H1 (cell line): Measurements from ENCODE around the gene MID1.

Experiments used
- CHD2 ChIP-seq: IDR thresholded peaks from 2 replicates; pipeline ENCODE4 v1.6.1; 2012; ENCODE audit warnings: low read length, improper control_type of control experiment
- EP300 ChIP-seq, 2 experiments: IDR thresholded peaks; 1 replicate in 1 of 2; 2 replicates in 1 of 2; pipeline ENCODE4 v1.6.1; 2011 to 2012; ENCODE audit warnings: low read depth in 2 of 2, low read length in 2 of 2, mild to moderate bottlenecking in 2 of 2, borderline replicate concordance in 1 of 2, inconsistent platforms in 1 of 2, moderate library complexity in 1 of 2
- GABPA ChIP-seq: IDR thresholded peaks from 2 replicates; pipeline ENCODE4 v1.6.1; 2011; ENCODE audit warnings: mild to moderate bottlenecking, low read length, moderate library complexity, borderline replicate concordance; ENCODE audit not compliant: insufficient read depth
- JUND ChIP-seq: IDR thresholded peaks from 2 replicates; pipeline ENCODE4 v1.6.1; 2011; ENCODE audit warnings: mild to moderate bottlenecking, improper control_type of control experiment, low read length
- MAX ChIP-seq: IDR thresholded peaks from 2 replicates; pipeline ENCODE4 v1.6.1; 2012; ENCODE audit warnings: inconsistent platforms
- POLR2A ChIP-seq, 2 experiments: IDR thresholded peaks; 1 replicate in 1 of 2; 2 replicates in 1 of 2; pipeline ENCODE4 v1.6.1; 2011; ENCODE audit warnings: low read depth in 2 of 2, low read length in 2 of 2, mild to moderate bottlenecking in 2 of 2; ENCODE audit errors: control extremely low read depth in 1 of 2
- SP2 ChIP-seq: IDR thresholded peaks from 2 replicates; pipeline ENCODE4 v1.6.1; 2012; ENCODE audit warnings: mild to moderate bottlenecking, low read length, inconsistent platforms
- TAF1 ChIP-seq: IDR thresholded peaks from 2 replicates; pipeline ENCODE4 v1.6.1; 2011; ENCODE audit warnings: mild to moderate bottlenecking, low read depth, low read length
- TF ChIP-seq, protein P1 (sequence below), 3 experiments: IDR thresholded peaks; 1 replicate in 2 of 3; 2 replicates in 1 of 3; pipeline versions ENCODE4 v1.5.1 to v1.6.1; 2011; ENCODE audit warnings: low read length in 3 of 3, mild to moderate bottlenecking in 3 of 3, inconsistent platforms in 2 of 3, low read depth in 1 of 3, moderate library complexity in 1 of 3; ENCODE audit not compliant: insufficient read depth in 1 of 3; ENCODE audit errors: control extremely low read depth in 1 of 3

DNA sequence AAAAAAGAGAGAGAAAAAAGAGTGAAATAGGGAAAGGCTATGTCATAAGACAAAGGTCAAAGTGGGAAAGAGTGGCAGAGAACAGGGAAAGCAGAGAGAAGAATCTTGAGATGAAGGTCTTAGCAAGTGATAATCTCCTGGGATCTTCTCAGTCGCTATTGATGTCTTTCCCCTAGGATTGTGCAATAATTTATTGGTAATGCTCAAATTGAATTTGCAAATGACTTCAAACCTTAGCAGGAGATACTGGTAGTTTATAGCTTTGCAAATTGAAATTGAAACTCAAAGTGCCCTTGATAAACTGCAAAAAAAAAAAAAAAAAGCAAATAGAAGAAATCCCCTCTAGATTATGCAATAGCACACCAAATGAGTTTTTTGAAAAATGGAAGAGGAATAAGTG, 45.7 kb upstream of the MID1 start:
- TF ChIP-seq POLR2A (IDR thresholded peaks at IDR 0.05; ENCODE audit: control extremely low read depth in 1 of 2, low read depth in 2 of 2, low read length in 2 of 2), result no peak
- TF ChIP-seq, protein P1, sequence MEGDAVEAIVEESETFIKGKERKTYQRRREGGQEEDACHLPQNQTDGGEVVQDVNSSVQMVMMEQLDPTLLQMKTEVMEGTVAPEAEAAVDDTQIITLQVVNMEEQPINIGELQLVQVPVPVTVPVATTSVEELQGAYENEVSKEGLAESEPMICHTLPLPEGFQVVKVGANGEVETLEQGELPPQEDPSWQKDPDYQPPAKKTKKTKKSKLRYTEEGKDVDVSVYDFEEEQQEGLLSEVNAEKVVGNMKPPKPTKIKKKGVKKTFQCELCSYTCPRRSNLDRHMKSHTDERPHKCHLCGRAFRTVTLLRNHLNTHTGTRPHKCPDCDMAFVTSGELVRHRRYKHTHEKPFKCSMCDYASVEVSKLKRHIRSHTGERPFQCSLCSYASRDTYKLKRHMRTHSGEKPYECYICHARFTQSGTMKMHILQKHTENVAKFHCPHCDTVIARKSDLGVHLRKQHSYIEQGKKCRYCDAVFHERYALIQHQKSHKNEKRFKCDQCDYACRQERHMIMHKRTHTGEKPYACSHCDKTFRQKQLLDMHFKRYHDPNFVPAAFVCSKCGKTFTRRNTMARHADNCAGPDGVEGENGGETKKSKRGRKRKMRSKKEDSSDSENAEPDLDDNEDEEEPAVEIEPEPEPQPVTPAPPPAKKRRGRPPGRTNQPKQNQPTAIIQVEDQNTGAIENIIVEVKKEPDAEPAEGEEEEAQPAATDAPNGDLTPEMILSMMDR (IDR thresholded peaks at IDR 0.05; ENCODE audit: control extremely low read depth in 1 of 3, insufficient read depth in 1 of 3, low read depth in 1 of 3, low read length in 3 of 3), result no peak
- TF ChIP-seq CHD2, result no peak
- TF ChIP-seq EP300 (IDR thresholded peaks at IDR 0.05; ENCODE audit: borderline replicate concordance in 1 of 2, low read depth in 2 of 2, low read length in 2 of 2), result no peak
- TF ChIP-seq MAX, result no peak
- no peak for TF ChIP-seq JUND
- no peak for TF ChIP-seq GABPA
- no peak for TF ChIP-seq TAF1
- no peak for TF ChIP-seq SP2
